IMR-90 (cell line): ENCODE measurements around the gene TMTC2. TPM values are rescaled to one million over a fixed set of nuclear protein-coding genes. Genes with fewer than 3 reads are reported as not detected.

ENCODE experiments used
- ATAC-seq: fragments of 200-7000 bp; cut with Tn5 transposase; 2 replicates; pipeline ENCODE4 v1.9.1; 2020; ENCODE audit warnings: low read depth, mild to moderate bottlenecking, moderate library complexity
- BruUV-seq: library from RNA; stranded (reverse); fragments of 400-500 nt; replicated peaks from 2 replicates; lab custom pipeline; 2021; lab: Mats Ljungman, UMichigan
- CTCF ChIA-PET: fragments of 300-600 bp; formaldehyde crosslinking; extraction: SDS; loops from one replicate; lab custom pipeline; 2021; ENCODE audit warnings: antibody characterized with exemption; lab: Yijun Ruan, JAX
- POLR2A ChIA-PET: fragments of 300-600 bp; sonication (Branson Sonifier 250); formaldehyde crosslinking; loops from one replicate; lab custom pipeline; 2022; ENCODE audit warnings: antibody characterized with exemption; ENCODE audit not compliant: unreplicated experiment; lab: Charles Lee
- DNase-seq: peaks from one replicate; pipeline ENCODE4 v3.0.0; 2013
- H2AFZ ChIP-seq: replicated peaks from 2 replicates; pipeline ENCODE3; 2013; ENCODE audit warnings: low read length, mild to moderate bottlenecking; ENCODE audit not compliant: poor library complexity
- H2AK5ac ChIP-seq: 2 replicates; pipeline ENCODE4 v1.6.1; 2013; ENCODE audit warnings: low read depth, low read length, inconsistent platforms
- H2AK9ac ChIP-seq: replicated peaks from 2 replicates; pipeline ENCODE3; 2013; ENCODE audit warnings: mild to moderate bottlenecking, low read depth, low read length, moderate library complexity; ENCODE audit not compliant: poor library complexity
- H2BK120ac ChIP-seq: 2 replicates; pipeline ENCODE4 v1.6.1; 2013; ENCODE audit warnings: low read depth, low read length, inconsistent platforms
- H2BK15ac ChIP-seq: 3 replicates; pipeline ENCODE4 v1.6.1; 2013; ENCODE audit warnings: low read depth, low read length, inconsistent platforms
- H2BK20ac ChIP-seq: 2 replicates; pipeline ENCODE4 v1.6.1; 2013; ENCODE audit warnings: low read depth, mild to moderate bottlenecking, inconsistent platforms, low read length, moderate library complexity
- H2BK5ac ChIP-seq: 2 replicates; pipeline ENCODE4 v1.6.1; 2013; ENCODE audit warnings: mild to moderate bottlenecking, low read depth, low read length, inconsistent platforms; ENCODE audit not compliant: poor library complexity, severe bottlenecking
- H3K14ac ChIP-seq: replicated peaks from 2 replicates; pipeline ENCODE4 v1.6.1; 2013; ENCODE audit warnings: low read depth, low read length, inconsistent platforms
- H3K18ac ChIP-seq: 2 replicates; pipeline ENCODE4 v1.6.1; 2013; ENCODE audit warnings: low read depth, low read length, control low read depth
- H3K23ac ChIP-seq: 2 replicates; pipeline ENCODE4 v1.6.1; 2013; ENCODE audit warnings: low read depth, low read length, inconsistent platforms
- H3K27ac ChIP-seq: 2 replicates; pipeline ENCODE4 v1.5.1; 2013; ENCODE audit warnings: mild to moderate bottlenecking, control low read depth, low read length; ENCODE audit not compliant: insufficient read depth
- H3K27me3 ChIP-seq: 2 replicates; pipeline ENCODE4 v1.6.1; 2013; ENCODE audit warnings: low read length; ENCODE audit not compliant: control insufficient read depth, insufficient read depth
- H3K36me3 ChIP-seq: 2 replicates; pipeline ENCODE4 v1.6.1; 2013; ENCODE audit warnings: low read length, mixed read lengths; ENCODE audit not compliant: control insufficient read depth, insufficient read depth
- H3K4ac ChIP-seq: 2 replicates; pipeline ENCODE4 v1.6.1; 2013; ENCODE audit warnings: low read depth, low read length, inconsistent platforms
- H3K4me1 ChIP-seq: 2 replicates; pipeline ENCODE4 v1.6.1; 2013; ENCODE audit warnings: low read length, mixed read lengths; ENCODE audit not compliant: control insufficient read depth, insufficient read depth
- H3K4me2 ChIP-seq: 2 replicates; pipeline ENCODE4 v1.6.1; 2013; ENCODE audit warnings: low read depth, mild to moderate bottlenecking, control low read depth, low read length, moderate library complexity
- H3K4me3 ChIP-seq: 2 replicates; pipeline ENCODE4 v1.5.1; 2013; ENCODE audit warnings: low read depth, mild to moderate bottlenecking, control low read depth, low read length, moderate library complexity; ENCODE audit not compliant: insufficient read depth
- H3K56ac ChIP-seq: 2 replicates; pipeline ENCODE4 v1.6.1; 2013; ENCODE audit warnings: low read length, inconsistent platforms; ENCODE audit not compliant: insufficient read depth; ENCODE audit errors: extremely low read depth
- H3K79me1 ChIP-seq, 2 experiments: 2 replicates each; pipeline ENCODE4 v1.6.1; 2013; ENCODE audit warnings: low read length in 2 of 2, inconsistent platforms in 1 of 2, low read depth in 1 of 2
- H3K9ac ChIP-seq: 2 replicates; pipeline ENCODE4 v1.6.1; 2013; ENCODE audit warnings: low read depth, low read length, control low read depth
- H3K9me1 ChIP-seq: 2 replicates; pipeline ENCODE4 v1.6.1; 2013; ENCODE audit warnings: low read length, inconsistent platforms; ENCODE audit not compliant: insufficient read depth
- H3K9me3 ChIP-seq: 2 replicates; pipeline ENCODE4 v1.6.1; 2013; ENCODE audit warnings: low read length; ENCODE audit not compliant: control insufficient read depth, insufficient read depth
- H4K20me1 ChIP-seq: 2 replicates; pipeline ENCODE4 v1.6.1; 2013; ENCODE audit warnings: low read length, inconsistent platforms; ENCODE audit not compliant: insufficient read depth
- H4K5ac ChIP-seq: 2 replicates; pipeline ENCODE4 v1.6.1; 2013; ENCODE audit warnings: mild to moderate bottlenecking, low read depth, low read length, control low read depth
- H4K8ac ChIP-seq, 2 experiments: 2 replicates each; pipeline ENCODE4 v1.6.1; 2013; ENCODE audit warnings: low read depth in 2 of 2, low read length in 2 of 2, control low read depth in 1 of 2, inconsistent platforms in 1 of 2
- H4K91ac ChIP-seq: 2 replicates; pipeline ENCODE4 v1.6.1; 2013; ENCODE audit warnings: low read depth, low read length, inconsistent platforms; ENCODE audit not compliant: insufficient read depth
- MXI1 ChIP-seq: IDR thresholded peaks from 2 replicates; pipeline ENCODE4 v1.6.1; 2012; ENCODE audit warnings: low read depth, mild to moderate bottlenecking, low read length, moderate library complexity, borderline replicate concordance
- WGBS, 2 experiments: methylation state at CpG; one replicate each; pipeline versions ENCODE4 v1.1.5 to v1.1.7; 2013; ENCODE audit warnings: missing lambda C conversion rate in 2 of 2; ENCODE audit not compliant: insufficient read length in 1 of 2; ENCODE audit errors: extremely low coverage in 2 of 2; 5-methylcytosine and 5-hydroxymethylcytosine counted together
- dilution Hi-C: fragments of 300-500 bp; cut with HindIII; formaldehyde crosslinking; loops from one replicate; pipeline ENCODE4 v1.14.3; 2018; ENCODE audit warnings: low sequenced_read_pairs; ENCODE audit not compliant: unreplicated experiment
- in situ Hi-C: fragments of 300-500 bp; cut with MboI; formaldehyde crosslinking; loops from 3 replicates; pipeline ENCODE4 v1.14.3; 2019; ENCODE audit warnings: low sequenced_read_pairs, inconsistent platforms, mixed read lengths
- intact Hi-C: fragments of 100-400 bp; cut with micrococcal nuclease; formaldehyde crosslinking; loops from 2 replicates; pipeline ENCODE4 v1.10.0; 2022
- polyA plus RNA-seq, 3 experiments: library from polyadenylated mRNA; depleted of rRNA; stranded (reverse); fragments of >200 nt; gene quantifications; 2 replicates each; pipeline ENCODE4 v1.2.3, GENCODE V29; 2012; ENCODE audit warnings: low replicate concordance in 1 of 3
- total RNA-seq: library from RNA; depleted of rRNA; stranded (reverse); fragments of >200 nt; gene quantifications from 2 replicates; pipeline ENCODE4 v1.2.3, GENCODE V29; 2012

Gene TMTC2
- total and polyA plus RNA-seq, 2 of the 4 experiments (the other 2 are of a cell fraction): 0.56 to 1.4 TPM

DNA sequence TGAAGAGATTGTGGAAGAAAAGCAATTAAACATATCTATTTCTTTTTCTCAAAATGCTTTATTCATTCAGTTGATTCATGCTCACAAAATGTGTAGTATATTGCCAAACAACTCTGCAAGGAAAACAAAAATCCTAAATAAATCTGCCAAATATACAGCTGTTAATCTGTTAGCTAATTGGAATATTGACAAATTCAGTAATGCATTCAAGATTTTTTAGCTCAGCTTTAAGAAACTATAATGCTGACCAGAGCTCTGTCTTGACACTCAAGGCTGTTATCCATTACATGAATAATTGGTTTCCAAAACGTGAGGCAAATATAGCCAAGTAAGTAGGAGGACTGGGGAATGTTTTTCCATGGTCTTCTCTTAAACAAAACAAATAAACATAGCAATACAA lies 146.8 kb downstream of the TMTC2 start:
- Histone ChIP-seq H2BK15ac (no peak overlapping the region), H3K4me2 (no peak overlapping the region), H2BK20ac (no peak overlapping the region), H3K56ac (no peak overlapping the region), H3K27ac (no peak overlapping the region), H3K9ac (no peak overlapping the region), H4K8ac (no peak overlapping the region), H3K27me3 (no peaks in the 10 kb centered on the region), H3K4me3 (no peak overlapping the region), H4K91ac (no peak overlapping the region), H4K20me1 (no peaks in the 10 kb centered on the region), H3K23ac (no peak overlapping the region), H2AK9ac (no peak overlapping the region), H3K9me1 (no peaks in the 10 kb centered on the region), H2BK120ac (no peak overlapping the region), H2BK5ac (no peak overlapping the region), H3K79me1 (no peaks in the 10 kb centered on the region), H3K14ac (no peak overlapping the region), H3K36me3 (no peaks in the 10 kb centered on the region), H3K4me1 (no peaks in the 10 kb centered on the region), H3K18ac (no peak overlapping the region), H4K5ac (no peak overlapping the region), H2AK5ac (no peak overlapping the region), H3K9me3 (no peaks in the 10 kb centered on the region), H2AFZ (no peak overlapping the region), H3K4ac (no peak overlapping the region)
- ATAC-seq (no peak), DNase-seq (no peak)
- dilution Hi-C loops (no loop called here), in situ Hi-C loops (no loop called here), intact Hi-C loops (no loop called here)
- no peak for TF ChIP-seq MXI1
- CTCF ChIA-PET: no interaction called here
- POLR2A ChIA-PET: no interaction called here
- WGBS, 2 experiments: no CpG with 5 or more reads among the region's 1 CpG
- BruUV-seq: no TSS peak
